ENCODE results near the gene MYCL. TPM values are rescaled to one million over a fixed set of nuclear protein-coding genes. Genes with fewer than 3 reads are reported as not detected.

The MYCL gene
- total RNA-seq, 1 experiment from 2014 or later, result 7.8 TPM

GRCh38 chr1:39936724-39937491 lies 35.2 kb upstream of the MYCL start:
- ChIA-PET POLR2A (no interaction called here), CTCF (interaction anchor here (1.1 to 1.3 kb wide), 2 partner anchors 17 to 35 kb away, joined by 4 to 7 read pairs; partner anchors contain the start of gene MYCL)
- Mint-ChIP-seq H3K4me3 (ENCODE audit: unreplicated experiment) (no peak overlapping the region), H3K27me3 (ENCODE audit: insufficient read depth, unreplicated experiment) (no peaks in the 10 kb centered on the region), H3K27ac (ENCODE audit: unreplicated experiment) (no peak overlapping the region), H3K36me3 (ENCODE audit: insufficient read depth, unreplicated experiment) (no peaks in the 10 kb centered on the region), H3K4me1 (ENCODE audit: low read depth, unreplicated experiment) (peaks cover 10% of the 10 kb centered on the region), H3K9me3 (ENCODE audit: unreplicated experiment) (no peaks in the 10 kb centered on the region)
- H3K4me1 ChIP-seq, result peaks cover 13% of the 10 kb centered on the region; the same call in 1 of the 2 replicates
- no peak for TF ChIP-seq CTCF (IDR thresholded peaks at IDR 0.05; ENCODE audit: insufficient read depth in 1 of 2, low read depth in 1 of 2, low read length in 1 of 2, severe bottlenecking in 1 of 2, unreplicated experiment in 1 of 2)
- H3K36me3 ChIP-seq (ENCODE audit: control insufficient read depth, insufficient read depth, low read length), result no peaks in the 10 kb centered on the region
- no peak for DNase-seq
- H3K27me3 ChIP-seq (replicated peaks; ENCODE audit: control insufficient read depth, insufficient read depth, low read length), result no peaks in the 10 kb centered on the region
- H3K4me3 ChIP-seq (ENCODE audit: low read depth, low read length), result no peak overlapping the region
- H3K9me3 ChIP-seq, result no peaks in the 10 kb centered on the region
- intact Hi-C loops (cut with micrococcal nuclease; ENCODE audit: unreplicated experiment), result no loop called here
- BruUV-seq (replicated peaks), result no TSS peak

GRCh38 chr1:39933956-39934941 lies 32.5 kb upstream of the MYCL start:
- intact Hi-C loops (cut with micrococcal nuclease; ENCODE audit: unreplicated experiment), result no loop called here
- peaks cover 13% of the 10 kb centered on the region; the same call in 1 of the 2 replicates for H3K4me1 ChIP-seq
- H3K4me3 Mint-ChIP-seq (ENCODE audit: unreplicated experiment), result peak overlapping the region; percentile 30
- POLR2A ChIA-PET, result no interaction called here
- no peaks in the 10 kb centered on the region for H3K36me3 ChIP-seq (ENCODE audit: control insufficient read depth, insufficient read depth, low read length)
- no peaks in the 10 kb centered on the region for H3K27me3 ChIP-seq (replicated peaks; ENCODE audit: control insufficient read depth, insufficient read depth, low read length)
- H3K4me1 Mint-ChIP-seq (ENCODE audit: low read depth, unreplicated experiment), result peaks cover 10% of the 10 kb centered on the region
- TF ChIP-seq CTCF (IDR thresholded peaks at IDR 0.05; ENCODE audit: insufficient read depth in 1 of 2, low read depth in 1 of 2, low read length in 1 of 2, severe bottlenecking in 1 of 2, unreplicated experiment in 1 of 2), result no peak
- H3K36me3 Mint-ChIP-seq (ENCODE audit: insufficient read depth, unreplicated experiment), result no peaks in the 10 kb centered on the region
- no peaks in the 10 kb centered on the region for H3K27me3 Mint-ChIP-seq (ENCODE audit: insufficient read depth, unreplicated experiment)
- no TSS peak for BruUV-seq (replicated peaks)
- H3K9me3 ChIP-seq, result no peaks in the 10 kb centered on the region
- peak overlapping the region; percentile 91 for H3K27ac Mint-ChIP-seq (ENCODE audit: unreplicated experiment)
- peak; percentile 80 to 91 for DNase-seq
- no peak overlapping the region for H3K4me3 ChIP-seq (ENCODE audit: low read depth, low read length)
- CTCF ChIA-PET, result interaction anchor here (0.6 to 1.4 kb wide), 3 partner anchors 12 to 15 kb away, joined by 3 to 4 read pairs (median 4); no protein-coding TSS in a partner anchor
- H3K9me3 Mint-ChIP-seq (ENCODE audit: unreplicated experiment), result no peaks in the 10 kb centered on the region
